ENCODE results near the gene PPP2R3B.

DNA sequence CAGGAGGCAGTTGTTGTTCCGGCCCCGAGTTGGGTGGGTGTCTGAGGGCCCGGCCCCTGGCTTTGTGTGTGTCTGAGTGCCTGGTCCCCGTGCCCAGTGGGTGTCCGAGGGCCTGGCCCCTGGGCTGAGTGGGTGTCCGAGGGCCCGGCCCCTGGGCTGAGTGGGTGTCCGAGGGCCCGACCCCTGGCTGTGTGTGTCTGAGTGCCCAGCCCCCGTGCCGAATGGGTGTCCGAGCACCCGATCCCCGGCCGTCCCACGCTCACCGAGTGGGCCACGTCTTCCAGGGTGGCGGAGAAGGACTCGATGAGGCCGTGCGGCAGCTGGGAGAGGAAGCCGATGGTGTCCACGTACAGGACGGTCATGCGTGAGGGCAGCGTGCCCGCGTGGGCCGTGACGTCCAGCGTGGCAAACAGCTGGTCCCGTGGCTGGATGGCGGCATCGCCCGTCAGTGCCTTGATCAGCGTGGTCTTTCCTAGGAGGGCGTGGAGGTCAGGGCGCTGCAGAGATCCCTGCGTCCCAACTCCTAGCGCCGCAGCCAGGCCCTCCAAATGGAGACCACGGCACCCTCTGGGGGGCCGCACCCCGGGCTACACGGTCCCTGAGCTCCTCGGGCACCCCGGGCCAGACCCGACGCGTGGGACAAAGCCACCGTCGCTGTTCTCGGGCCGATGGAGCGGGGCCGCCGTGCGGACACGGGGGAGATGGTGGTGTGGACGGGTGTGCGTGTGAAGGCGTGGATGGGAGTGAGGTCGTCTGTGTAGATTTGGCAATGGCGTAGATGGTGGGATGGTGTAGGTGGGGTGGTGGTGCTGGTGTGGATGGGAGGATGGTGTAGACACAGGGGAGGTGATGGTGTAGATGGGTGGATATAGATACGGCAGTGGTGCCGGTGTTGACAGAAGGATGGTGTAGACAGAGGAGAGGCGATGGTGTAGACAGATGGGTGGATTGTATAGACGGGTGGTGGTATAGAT lies 75.3 kb downstream of the PPP2R3B start:
- TF ChIP-seq REPIN1 (tag by site-specific recombination; IDR thresholded peaks at IDR 0.05; ENCODE audit: low read depth) (no peak), ZNF280D (tag by site-specific recombination; IDR thresholded peaks at IDR 0.05) (no peak), ZBTB49 (tag by site-specific recombination; IDR thresholded peaks at IDR 0.05; ENCODE audit: low read depth) (no peak), ZNF133 (tag by site-specific recombination; IDR thresholded peaks at IDR 0.05) (no peak), ZNF10 (tag by site-specific recombination; IDR thresholded peaks at IDR 0.05) (no peak), ZIC2 (tag by site-specific recombination; IDR thresholded peaks at IDR 0.05) (no peak), BCL6B (tag by site-specific recombination; IDR thresholded peaks at IDR 0.05) (no peak), ZNF549 (tag by site-specific recombination; IDR thresholded peaks at IDR 0.05) (no peak), ZNF354C (tag by site-specific recombination; IDR thresholded peaks at IDR 0.05; ENCODE audit: borderline replicate concordance, low read depth) (no peak), REST (tag by site-specific recombination; IDR thresholded peaks at IDR 0.05) (no peak), PATZ1 (tag by site-specific recombination; IDR thresholded peaks at IDR 0.05) (no peak), KLF17 (tag by site-specific recombination; IDR thresholded peaks at IDR 0.05) (no peak)
- TF ChIP-seq, protein P1, sequence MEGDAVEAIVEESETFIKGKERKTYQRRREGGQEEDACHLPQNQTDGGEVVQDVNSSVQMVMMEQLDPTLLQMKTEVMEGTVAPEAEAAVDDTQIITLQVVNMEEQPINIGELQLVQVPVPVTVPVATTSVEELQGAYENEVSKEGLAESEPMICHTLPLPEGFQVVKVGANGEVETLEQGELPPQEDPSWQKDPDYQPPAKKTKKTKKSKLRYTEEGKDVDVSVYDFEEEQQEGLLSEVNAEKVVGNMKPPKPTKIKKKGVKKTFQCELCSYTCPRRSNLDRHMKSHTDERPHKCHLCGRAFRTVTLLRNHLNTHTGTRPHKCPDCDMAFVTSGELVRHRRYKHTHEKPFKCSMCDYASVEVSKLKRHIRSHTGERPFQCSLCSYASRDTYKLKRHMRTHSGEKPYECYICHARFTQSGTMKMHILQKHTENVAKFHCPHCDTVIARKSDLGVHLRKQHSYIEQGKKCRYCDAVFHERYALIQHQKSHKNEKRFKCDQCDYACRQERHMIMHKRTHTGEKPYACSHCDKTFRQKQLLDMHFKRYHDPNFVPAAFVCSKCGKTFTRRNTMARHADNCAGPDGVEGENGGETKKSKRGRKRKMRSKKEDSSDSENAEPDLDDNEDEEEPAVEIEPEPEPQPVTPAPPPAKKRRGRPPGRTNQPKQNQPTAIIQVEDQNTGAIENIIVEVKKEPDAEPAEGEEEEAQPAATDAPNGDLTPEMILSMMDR (tag by site-specific recombination; IDR thresholded peaks at IDR 0.05) = no peak
